ENCODE measurements around the gene ASRGL1.

Gene ASRGL1

DNA sequence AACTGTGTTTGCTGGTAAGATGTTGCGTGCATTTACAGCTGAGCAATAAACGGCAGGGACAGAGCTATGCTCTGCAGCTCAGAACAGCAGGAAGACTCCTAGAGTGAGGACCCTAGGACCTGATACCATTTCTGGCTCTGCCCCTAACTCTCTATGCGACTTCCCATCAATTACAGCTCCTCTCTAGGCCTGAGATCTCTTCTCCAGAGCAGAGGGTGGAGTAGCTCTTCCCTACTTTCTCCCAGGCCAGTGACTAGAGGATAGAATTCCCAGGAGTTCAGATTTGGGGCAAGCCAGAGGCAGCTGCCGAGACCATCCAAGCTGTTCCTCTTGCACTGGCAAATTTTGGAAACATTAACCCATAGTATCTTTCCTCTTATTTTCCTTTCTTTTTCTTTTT lies 68.8 kb downstream of the ASRGL1 start:
- in situ Hi-C loops (cut with MboI; ENCODE audit: low sequenced_read_pairs): no loop called here

DNA sequence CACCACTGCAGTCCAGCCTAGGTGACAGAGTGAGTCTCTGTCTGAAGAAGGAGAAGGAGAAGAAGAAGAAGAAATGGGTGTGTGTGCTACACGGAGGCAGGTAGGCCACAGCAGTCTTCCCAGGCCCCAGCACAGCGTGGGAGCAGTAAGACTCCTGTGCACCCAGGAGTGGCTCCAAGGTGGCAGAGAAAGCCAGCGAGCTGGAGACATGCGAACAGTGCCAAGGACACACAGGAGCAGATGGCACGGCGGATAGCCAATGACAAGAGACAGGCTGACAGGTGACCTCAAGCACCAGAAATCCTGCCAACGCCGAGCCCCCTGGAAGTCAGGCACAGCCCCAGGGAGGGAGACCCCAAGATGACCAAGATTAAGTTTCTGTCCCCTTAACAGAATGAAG lies 72.6 kb downstream of the ASRGL1 start:
- in situ Hi-C loops (cut with MboI; ENCODE audit: low sequenced_read_pairs): no loop called here

DNA sequence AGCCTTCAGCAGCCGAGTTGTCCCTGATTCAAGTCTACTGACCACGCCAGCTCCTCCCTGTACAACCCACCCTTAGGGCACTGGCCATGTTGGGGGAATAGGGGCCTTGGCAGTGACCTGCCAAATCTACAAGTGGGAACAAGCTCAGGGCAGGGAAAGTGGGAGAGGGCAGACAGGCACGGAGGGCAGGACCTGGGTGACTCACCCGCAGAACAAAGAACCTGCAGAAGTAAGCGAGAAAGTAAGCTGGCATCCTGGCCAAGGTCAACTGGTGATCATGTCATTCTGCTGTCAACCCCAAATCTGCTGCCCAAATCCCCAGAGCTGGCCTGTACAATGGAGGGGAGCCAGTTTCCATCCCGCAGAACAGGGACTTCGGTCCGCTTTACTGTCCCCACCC lies 73.7 kb downstream of the ASRGL1 start:
- in situ Hi-C loops (cut with MboI; ENCODE audit: low sequenced_read_pairs): no loop called here

DNA sequence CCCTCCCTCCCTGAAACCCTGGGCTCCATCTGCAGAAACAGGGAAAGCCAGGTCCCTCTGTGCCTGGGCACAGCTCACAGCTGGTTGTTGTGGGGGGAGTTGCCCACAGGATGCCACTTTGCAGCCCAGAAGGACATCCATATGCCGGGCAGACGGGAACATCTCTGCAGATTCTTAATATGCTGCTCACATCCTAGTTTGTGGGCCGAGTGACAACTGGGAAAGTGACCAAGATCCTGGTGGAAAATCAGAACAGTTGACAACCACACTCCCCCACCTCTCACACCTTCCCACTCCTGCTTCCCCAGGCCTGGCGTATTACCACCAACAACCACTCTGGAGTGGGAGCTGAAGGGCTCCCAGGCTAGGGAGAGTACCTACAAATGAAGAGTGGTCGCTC lies 74.3 kb downstream of the ASRGL1 start:
- in situ Hi-C loops (cut with MboI; ENCODE audit: low sequenced_read_pairs): no loop called here

DNA sequence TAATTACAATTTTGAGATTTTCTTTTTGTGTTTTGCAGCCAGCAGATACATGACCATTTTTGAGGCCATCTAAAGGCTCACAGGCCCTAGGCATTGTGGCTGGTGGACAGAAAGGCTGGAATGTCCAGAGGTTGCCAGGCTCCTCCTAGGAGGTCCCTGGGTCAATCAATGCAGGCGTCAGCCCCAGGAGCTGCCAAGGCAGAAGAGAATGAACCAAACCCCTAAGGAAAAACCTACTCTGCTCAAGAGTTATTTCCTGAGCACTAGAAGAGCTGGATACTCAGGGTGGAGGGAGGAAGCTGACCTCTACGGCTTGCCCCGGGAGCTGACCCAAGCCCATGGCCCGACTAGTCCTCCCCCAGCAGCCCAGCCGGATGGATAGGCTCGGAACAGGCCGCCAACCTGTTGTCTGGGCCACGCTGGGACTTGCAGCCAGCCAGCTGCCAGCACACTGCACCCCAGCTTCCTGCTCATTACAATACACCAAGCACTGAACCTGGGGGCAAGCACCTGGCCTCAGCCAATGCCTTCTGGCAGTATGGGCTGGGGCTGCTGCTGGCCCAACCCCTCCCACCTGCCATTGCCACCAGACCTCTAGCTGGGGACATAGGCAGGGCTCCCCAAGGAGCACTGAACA lies 75.9 kb downstream of the ASRGL1 start:
- in situ Hi-C loops (cut with MboI; ENCODE audit: low sequenced_read_pairs): no loop called here

DNA sequence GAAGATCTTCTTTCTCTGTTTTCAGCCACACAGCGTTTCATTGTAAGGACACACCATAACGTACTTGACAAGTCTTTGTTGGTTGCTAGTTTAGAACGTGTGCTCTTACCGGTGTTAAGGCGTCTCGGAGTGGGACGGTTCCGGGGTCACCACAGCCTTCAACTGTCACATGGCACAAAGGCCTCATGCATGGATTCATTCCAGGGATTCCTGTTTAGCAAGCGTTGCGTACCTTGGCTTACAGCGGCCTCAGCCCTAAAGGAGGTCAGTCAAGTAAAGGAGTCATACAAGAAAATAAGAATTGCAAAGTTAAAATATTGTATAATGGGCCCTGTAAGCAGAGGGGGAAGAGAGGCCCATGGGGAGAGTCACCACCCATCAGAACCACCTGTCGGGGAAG lies 79.3 kb downstream of the ASRGL1 start:
- in situ Hi-C loops (cut with MboI; ENCODE audit: low sequenced_read_pairs): no loop called here

DNA sequence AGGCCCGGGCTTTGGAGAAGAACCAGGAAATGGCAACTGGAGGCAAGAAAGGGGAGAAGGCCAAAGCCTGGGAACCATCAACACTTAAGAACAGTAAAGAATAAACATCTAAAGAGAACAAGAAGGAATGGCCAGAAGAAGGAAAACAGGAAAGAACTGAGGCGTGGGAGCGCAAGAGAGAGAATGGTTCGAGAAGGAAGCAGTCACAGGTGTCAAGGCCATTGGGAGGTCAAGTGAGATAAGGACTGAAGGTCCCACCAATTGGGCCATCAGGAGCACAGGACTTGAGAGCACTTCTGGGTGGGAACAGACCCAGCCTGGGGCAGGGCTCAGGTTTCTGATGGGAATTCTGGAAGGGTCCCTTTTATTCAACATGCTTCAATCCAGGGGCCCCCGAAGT lies 80.9 kb downstream of the ASRGL1 start:
- in situ Hi-C loops (cut with MboI; ENCODE audit: low sequenced_read_pairs): no loop called here

DNA sequence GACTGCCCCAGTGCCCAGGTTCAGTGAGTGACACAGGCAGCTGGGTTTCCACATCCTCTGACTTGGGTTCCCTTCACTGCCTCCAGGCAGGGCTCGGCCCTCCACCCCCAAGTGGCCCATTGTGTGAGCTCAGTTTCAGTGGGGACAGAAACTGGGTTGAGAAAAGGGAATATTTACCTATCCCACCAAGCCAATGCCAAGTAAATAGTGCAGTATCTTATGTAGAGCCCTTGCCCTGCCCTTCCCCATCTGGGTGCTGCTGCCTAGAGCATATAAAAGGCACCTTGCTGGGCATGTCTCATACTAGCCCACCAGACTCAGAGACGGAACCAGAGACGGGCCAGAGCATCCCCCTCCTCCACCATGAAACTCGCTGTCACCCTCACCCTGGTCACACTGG lies 81.5 kb downstream of the ASRGL1 start, which contains the start of gene SCGB1A1:
Gene SCGB1A1, plus strand, starts transcription at position 301 of the 400 bp plus-strand sequence. Its CDS starts 63 bp downstream, at position 364.
- in situ Hi-C loops (cut with MboI; ENCODE audit: low sequenced_read_pairs): no loop called here

DNA sequence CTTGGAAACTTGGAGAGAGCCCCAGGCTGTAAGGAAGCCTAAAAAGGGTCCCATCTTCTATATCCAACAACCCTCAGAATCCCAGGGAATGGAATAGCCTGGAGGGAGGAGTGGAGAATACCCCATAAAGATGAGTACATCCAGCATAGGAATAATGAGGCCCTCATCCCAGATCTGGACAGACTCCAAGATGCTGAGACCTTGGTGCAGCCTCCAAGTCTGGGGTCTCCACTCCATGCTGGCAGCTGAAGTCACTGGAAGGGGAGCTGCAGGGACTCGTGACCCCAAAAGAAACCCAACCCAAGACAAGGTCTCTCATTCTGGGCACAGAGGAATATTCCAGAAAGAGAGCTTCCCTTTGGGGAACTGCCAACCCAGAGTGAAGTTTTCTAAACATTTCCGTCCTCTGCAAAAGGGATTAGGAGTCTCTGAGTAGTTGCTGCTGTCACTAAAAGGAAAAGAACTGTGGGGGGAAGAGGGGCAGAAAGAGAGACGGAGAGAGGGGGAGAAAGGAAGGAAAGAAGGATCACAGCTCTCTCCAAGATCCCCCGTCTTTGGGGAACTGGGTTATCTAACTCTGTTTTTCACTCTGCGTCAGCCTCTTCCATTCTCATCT lies 82.2 kb downstream of the ASRGL1 start:
- in situ Hi-C loops (cut with MboI; ENCODE audit: low sequenced_read_pairs): no loop called here

DNA sequence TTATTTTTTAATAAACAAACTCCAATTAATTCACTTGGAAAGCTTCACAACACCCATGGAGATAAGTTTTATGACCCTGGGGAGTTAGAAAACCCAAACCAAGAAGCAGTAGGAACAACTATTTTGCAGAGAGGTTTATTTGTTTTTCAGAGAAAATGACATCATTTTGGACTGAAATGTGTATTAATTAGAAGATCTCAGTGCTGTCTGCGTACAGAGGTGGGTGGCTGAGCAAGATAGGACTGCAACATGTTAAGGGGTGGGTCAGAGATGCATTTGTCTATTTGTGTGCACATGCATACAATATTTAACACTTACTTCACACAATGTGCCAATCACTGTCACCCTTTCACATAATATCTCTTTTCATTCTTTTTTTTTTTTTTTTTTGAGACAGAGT lies 82.7 kb downstream of the ASRGL1 start:
- in situ Hi-C loops (cut with MboI; ENCODE audit: low sequenced_read_pairs): loop anchor here (10.0 kb wide), 1 partner anchor 145 kb away; no protein-coding TSS in a partner anchor

DNA sequence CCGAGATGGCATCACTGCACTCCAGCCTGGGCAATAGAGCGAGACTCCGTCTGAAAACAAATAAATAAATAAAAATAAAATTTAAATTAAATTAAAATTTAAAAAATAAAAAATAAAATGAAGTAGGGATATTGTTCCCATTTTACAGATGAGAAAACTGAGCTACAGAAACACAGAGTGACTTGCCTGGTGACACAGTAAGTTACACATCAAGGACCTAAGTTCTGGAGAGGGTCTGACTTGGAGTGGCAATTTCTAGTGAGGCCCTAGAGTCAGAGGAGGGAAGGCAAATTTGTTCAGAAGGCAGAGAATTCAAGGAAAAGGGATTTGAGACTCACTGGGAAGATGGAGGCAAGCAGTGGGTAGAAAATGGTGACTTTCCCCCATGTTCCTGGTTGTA lies 83.6 kb downstream of the ASRGL1 start:
- in situ Hi-C loops (cut with MboI; ENCODE audit: low sequenced_read_pairs): loop anchor here (10.0 kb wide), 1 partner anchor 144 kb away; no protein-coding TSS in a partner anchor

DNA sequence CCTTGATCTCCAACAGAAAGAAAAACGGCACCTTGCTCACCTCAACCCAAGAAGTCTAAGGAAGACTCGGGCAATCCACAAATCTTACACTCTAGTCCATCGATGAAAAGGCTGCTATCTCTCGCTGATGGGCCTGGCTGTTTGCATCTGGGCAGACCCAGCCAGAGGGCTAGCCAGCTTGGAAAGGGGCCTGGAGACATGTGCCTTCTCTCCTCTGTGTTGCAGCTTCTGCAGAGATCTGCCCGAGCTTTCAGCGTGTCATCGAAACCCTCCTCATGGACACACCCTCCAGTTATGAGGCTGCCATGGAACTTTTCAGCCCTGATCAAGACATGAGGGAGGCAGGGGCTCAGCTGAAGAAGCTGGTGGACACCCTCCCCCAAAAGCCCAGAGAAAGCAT lies 84.7 kb downstream of the ASRGL1 start:
- in situ Hi-C loops (cut with MboI; ENCODE audit: low sequenced_read_pairs): loop anchor here (10.0 kb wide), 1 partner anchor 143 kb away; no protein-coding TSS in a partner anchor

DNA sequence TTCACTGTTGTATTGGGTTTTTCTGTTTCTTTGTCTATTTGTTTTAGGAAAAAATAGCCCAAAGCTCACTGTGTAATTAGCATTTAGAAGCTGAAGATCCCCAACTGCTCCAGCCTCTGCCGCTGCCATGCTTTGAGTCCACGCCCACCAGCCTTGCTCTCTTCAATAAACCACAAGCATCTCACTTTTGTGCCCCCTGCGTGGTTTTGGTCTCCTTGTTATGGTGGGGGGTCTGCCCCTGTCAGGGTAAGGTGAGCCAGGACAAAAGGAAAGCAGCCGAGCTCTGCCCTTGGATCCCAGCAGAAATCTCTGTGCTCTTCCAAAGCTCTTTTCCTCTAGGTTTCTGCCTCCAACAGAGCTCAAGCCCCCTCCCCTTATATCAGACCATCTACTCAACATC lies 85.8 kb downstream of the ASRGL1 start:
- in situ Hi-C loops (cut with MboI; ENCODE audit: low sequenced_read_pairs): loop anchor here (10.0 kb wide), 1 partner anchor 142 kb away; no protein-coding TSS in a partner anchor

DNA sequence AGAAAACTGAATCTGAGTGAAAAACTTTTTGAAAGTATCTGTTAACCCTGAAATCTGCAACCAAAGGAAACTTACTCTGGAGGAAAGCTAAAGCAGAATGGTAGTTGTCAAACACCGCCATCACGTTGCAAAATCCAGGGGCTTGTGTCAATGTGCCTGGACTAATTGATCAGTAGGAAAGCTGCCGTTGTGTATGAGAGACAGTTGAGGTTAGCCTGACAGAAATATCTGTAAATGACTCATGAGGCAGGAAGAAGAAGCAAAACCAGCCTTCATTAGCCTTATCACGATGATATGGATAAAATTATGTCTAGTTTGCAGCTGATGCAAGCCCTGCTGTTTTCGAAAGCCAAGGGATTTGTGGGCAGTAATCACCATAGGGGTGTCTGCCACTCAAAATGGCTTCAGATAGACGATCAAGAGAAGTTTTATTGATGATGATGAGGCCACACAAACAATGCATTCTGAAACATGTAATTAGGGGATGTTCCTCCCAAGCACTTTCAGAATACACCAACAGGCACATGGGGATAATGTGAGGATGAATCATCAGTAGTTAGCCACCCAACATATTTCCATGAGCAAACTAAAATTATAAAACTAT lies 90.5 kb downstream of the ASRGL1 start:
- in situ Hi-C loops (cut with MboI; ENCODE audit: low sequenced_read_pairs): loop anchor here (10.0 kb wide), 1 partner anchor 137 kb away; no protein-coding TSS in a partner anchor

DNA sequence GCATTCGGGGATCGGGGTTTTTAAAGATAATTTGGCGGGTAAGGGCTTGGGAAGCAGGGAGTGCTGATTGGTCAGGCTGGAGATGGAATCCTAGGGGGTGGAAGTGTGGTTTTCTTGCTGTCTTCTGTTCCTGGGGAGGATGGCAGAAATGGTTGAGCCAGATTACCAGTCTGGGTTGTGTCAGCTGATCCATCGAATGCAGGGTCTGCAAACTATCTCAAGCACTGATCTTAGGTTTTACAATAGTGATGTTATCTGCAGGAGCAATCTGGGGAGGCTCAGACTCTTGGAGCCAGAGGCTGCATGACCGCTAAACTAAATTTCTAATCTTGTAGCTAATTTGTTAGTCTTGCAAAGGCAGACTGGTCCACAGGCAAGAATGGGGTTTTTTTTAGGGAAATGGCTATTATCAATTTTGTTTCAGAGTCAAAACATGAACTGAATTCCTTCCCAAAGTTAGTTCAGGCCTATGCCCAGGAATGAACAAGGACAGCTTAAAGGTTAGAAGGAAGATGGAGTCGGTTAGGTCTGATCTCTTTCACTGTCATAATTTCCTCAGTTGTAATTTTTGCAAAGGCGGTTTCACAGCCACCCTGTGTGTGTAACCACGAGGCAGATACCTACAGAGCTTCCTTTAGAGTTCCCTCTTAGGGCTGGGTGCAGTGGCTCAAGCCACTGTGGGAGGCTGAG lies 91.8 kb downstream of the ASRGL1 start:
- in situ Hi-C loops (cut with MboI; ENCODE audit: low sequenced_read_pairs): loop anchor here (10.0 kb wide), 1 partner anchor 136 kb away; no protein-coding TSS in a partner anchor

DNA sequence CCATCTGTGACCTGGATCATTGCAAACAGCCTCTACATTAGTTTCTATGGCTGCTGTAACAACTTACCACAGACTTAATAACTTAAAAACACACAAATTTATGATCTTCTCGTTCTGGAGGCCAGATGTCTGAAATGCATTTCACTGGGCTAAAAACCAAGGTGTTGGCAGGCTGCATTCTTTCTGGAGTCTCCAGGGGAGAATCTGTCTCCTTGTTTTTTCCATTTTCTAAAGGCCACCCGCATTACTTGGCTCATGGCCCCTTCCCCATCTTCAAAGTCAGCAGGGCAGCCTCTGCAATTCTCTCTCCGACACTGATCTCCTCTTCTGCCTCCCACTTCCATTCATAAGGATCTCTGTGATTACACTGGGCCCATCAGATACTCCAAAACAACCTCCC lies 93.2 kb downstream of the ASRGL1 start:
- in situ Hi-C loops (cut with MboI; ENCODE audit: low sequenced_read_pairs): no loop called here

DNA sequence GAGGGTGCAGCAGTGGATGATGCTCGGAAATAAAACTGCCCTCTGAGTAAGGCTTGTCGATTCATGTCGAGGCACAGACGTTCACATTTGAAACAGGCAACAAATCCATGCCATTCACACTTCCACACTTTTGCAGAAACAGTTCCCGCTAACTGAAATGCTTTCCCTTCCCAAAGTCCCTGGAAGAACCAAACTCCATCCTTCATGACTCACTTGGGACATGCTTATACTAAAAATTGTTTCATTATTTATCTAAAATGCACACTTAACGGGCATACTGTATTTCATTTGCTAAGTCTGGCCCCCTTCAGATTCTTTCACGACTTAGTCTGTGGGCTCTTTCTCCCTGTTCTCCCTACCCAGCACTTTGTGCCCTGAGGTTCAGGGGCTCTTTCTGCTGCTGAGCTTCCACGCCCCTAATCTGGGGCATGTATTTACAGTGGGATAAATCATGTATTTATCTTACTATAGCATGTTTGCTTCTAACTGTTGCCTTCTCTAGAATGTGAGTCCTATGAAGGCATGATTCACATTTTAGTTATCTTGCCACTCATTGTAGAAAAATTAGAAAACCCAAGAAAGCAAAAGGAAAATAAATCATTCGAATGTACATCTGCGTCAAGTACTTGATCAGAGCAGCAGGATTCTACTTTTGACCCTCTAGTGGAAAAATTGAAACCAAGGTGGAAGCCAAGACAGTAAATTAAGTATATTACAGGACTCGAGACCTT lies 94.1 kb downstream of the ASRGL1 start:
- in situ Hi-C loops (cut with MboI; ENCODE audit: low sequenced_read_pairs): no loop called here

DNA sequence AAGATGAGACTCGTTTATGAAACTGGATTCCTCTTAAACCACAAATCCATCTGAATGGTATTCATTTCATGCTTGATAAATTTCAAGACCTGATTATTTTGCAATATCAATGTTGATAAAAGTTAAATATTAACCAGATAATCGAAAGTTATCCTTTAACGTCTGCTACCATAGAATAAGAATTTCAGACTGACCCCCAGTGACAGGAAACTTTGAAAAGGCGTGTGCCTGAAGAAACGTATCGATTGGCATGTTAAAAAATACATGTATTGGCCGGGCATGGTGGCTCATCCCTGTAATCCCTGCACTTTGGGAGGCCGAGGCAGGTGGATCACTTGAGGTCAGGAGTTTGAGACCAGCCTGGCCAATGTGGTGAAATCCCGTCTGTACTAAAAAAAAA lies 95.4 kb downstream of the ASRGL1 start:
- in situ Hi-C loops (cut with MboI; ENCODE audit: low sequenced_read_pairs): no loop called here

DNA sequence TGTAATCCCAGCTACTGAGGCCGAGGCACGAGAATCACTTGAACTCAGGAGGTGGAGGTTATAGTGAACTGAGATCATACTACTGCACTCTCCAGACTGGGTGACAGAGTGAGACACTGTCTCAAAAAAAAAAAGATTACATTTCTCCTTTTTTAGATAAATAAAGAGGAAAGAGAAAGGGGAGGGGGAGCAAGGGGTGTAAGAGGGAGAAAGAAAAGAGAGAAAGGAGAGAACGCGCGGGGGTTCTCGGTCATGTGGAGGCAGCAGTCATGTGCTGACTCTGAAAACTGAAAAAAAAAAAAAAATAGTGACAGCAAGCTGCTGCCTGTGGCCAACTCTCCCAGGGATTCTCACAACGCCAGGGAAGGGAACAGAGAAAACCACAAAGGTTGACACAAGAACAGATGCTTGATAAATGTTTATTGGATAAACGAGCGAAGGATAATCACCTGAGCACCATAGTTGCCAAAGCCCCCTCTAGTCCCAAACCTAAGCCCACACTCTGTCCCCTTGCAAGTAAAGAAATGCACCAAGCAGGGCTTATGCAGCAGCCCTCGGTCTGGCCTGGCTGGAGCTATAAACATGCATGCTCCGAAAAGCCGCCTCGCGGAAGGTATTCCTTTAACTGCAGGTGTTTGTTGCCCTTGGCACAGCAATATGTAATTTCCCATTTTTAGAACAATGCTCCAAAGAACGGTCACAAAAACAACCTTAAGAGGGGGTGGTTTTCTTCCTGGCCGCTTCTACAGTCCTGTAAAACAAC lies 96.1 kb downstream of the ASRGL1 start:
- in situ Hi-C loops (cut with MboI; ENCODE audit: low sequenced_read_pairs): no loop called here

DNA sequence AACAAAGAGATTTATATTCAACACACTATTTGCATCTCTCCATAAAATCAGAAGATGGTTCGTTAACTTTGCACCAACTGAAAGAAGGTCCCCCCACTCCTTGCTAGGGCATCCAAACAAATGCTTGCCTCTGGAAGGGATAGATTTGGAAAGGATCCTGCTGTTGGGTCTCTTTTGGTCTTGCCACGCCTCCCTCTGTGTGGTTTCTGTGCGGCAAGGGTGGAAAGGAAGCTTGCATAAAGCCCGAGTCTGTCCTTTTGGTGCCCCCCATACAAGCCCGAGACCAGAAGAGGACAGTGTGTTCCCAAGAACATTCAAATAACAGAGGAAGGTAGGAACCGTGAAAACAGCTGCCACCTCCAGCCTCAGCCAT lies 96.6 kb downstream of the ASRGL1 start:
- in situ Hi-C loops (cut with MboI; ENCODE audit: low sequenced_read_pairs): no loop called here

Measured in HL-60/S4 treated with phorbol 12-myristate 13-acetate at 8.2 ng/mL for 4 days and 3 days (cell line).